HepG2 (cell line): ENCODE data around the gene IGF2BP3. TPM values are rescaled to one million over a fixed set of nuclear protein-coding genes. Genes with fewer than 3 reads are reported as not detected.

Source experiments
- ATAD3A ChIP-seq: sonication (generic); formaldehyde crosslinking; IDR thresholded peaks from 2 replicates; pipeline ENCODE4 v1.4.0; 2020; ENCODE audit warnings: missing genetic modification reagents
- CCAR2 ChIP-seq: fragments of 200-400 bp; formaldehyde crosslinking; optimal IDR thresholded peaks from 2 replicates; pipeline ENCODE3; 2018; ENCODE audit warnings: low read depth, mild to moderate bottlenecking, low read length, moderate library complexity
- EP300 ChIP-seq, 3 experiments: sonication (generic) in 1 of 3; formaldehyde crosslinking in 1 of 3; IDR thresholded peaks; 2 replicates each; pipeline versions ENCODE4 v1.5.1 to v1.6.1; 2011 to 2020; ENCODE audit warnings: low read depth in 2 of 3, low read length in 2 of 3, borderline replicate concordance in 1 of 3, improper control_type of control experiment in 1 of 3, mild to moderate bottlenecking in 1 of 3, missing genetic modification reagents in 1 of 3, moderate library complexity in 1 of 3
- JUNB ChIP-seq: sonication (generic); formaldehyde crosslinking; IDR thresholded peaks from 2 replicates; pipeline ENCODE4 v1.8.0; 2022; ENCODE audit warnings: missing genetic modification reagents, mild to moderate bottlenecking, borderline replicate concordance
- PCBP2 ChIP-seq: fragments of 200-400 bp; formaldehyde crosslinking; optimal IDR thresholded peaks from 2 replicates; pipeline ENCODE3; 2018; ENCODE audit warnings: low read length, low read depth; ENCODE audit not compliant: poor library complexity, severe bottlenecking
- SMYD3 ChIP-seq: sonication (generic); formaldehyde crosslinking; IDR thresholded peaks from 2 replicates; pipeline ENCODE4 v1.8.1; 2023; ENCODE audit warnings: mild to moderate bottlenecking, missing genetic modification reagents
- TAF1 ChIP-seq: sonication (generic); formaldehyde crosslinking; IDR thresholded peaks from 2 replicates; pipeline ENCODE4 v1.4.0; 2020; ENCODE audit warnings: missing genetic modification reagents
- TP53 ChIP-seq: sonication (generic); formaldehyde crosslinking; conservative IDR thresholded peaks from 2 replicates; pipeline ENCODE4 v1.4.0; 2020; ENCODE audit warnings: missing genetic modification reagents
- ZIK1 ChIP-seq: sonication (generic); formaldehyde crosslinking; IDR thresholded peaks from 2 replicates; pipeline ENCODE4 v1.5.0; 2020; ENCODE audit warnings: mild to moderate bottlenecking, low read depth, missing genetic modification reagents, borderline replicate concordance
- ZNF30 ChIP-seq: sonication (generic); formaldehyde crosslinking; IDR thresholded peaks from 2 replicates; pipeline ENCODE4 v1.5.0; 2020; ENCODE audit warnings: mild to moderate bottlenecking, missing genetic modification reagents
- ZNF713 ChIP-seq: sonication (generic); formaldehyde crosslinking; IDR thresholded peaks from 2 replicates; pipeline ENCODE4 v1.4.0; 2020; ENCODE audit warnings: mild to moderate bottlenecking, missing genetic modification reagents
- ZNF746 ChIP-seq: sonication (generic); formaldehyde crosslinking; IDR thresholded peaks from 2 replicates; pipeline ENCODE4 v1.8.0; 2022; ENCODE audit warnings: mild to moderate bottlenecking, missing genetic modification reagents
- ZNF749 ChIP-seq: sonication (generic); formaldehyde crosslinking; IDR thresholded peaks from 2 replicates; pipeline ENCODE4 v1.8.0; 2022; ENCODE audit warnings: mild to moderate bottlenecking, missing genetic modification reagents, moderate library complexity, borderline replicate concordance
- polyA plus RNA-seq, 8 experiments: library from polyadenylated mRNA; depleted of rRNA in 3 of 8; stranded (reverse) in 7 of 8; unstranded in 1 of 8; fragments of >200 nt; fragmentation: Illumina TruSeq in 4 of 8; extraction: Trizol in 4 of 8; gene quantifications; 2 replicates each; pipeline versions ENCODE4 v1.2.1 to v1.2.3, GENCODE V29; 2011 to 2016; ENCODE audit warnings: low read depth in 4 of 8, missing spikeins in 1 of 8, mixed read lengths in 1 of 8; ENCODE audit not compliant: insufficient read depth in 1 of 8
- total RNA-seq, 5 experiments: library from RNA; depleted of rRNA; stranded (reverse); fragments of >200 nt; fragmentation: Illumina TruSeq; extraction: Trizol; gene quantifications; 2 replicates each; pipeline ENCODE4 v1.2.3, GENCODE V29; 2016; ENCODE audit warnings: low read depth in 1 of 5
- TF ChIP-seq, protein P1 (sequence below): sonication (generic); formaldehyde crosslinking; IDR thresholded peaks from 2 replicates; pipeline ENCODE4 v1.4.0; 2020; ENCODE audit warnings: mild to moderate bottlenecking, missing genetic modification reagents
- TF ChIP-seq, protein P2 (sequence below): IDR thresholded peaks from 2 replicates; pipeline ENCODE4 v1.6.1; 2016; ENCODE audit warnings: mild to moderate bottlenecking
- TF ChIP-seq, protein P3 (sequence below): sonication (generic); formaldehyde crosslinking; IDR thresholded peaks from 2 replicates; pipeline ENCODE4 v1.4.0; 2020; ENCODE audit warnings: missing genetic modification reagents
- TF ChIP-seq, protein P4 (sequence below): fragments of 450-650 bp; IDR thresholded peaks from 2 replicates; pipeline ENCODE4 v1.6.1; 2016

Gene IGF2BP3
- total and polyA plus RNA-seq, 2 of the 13 experiments (the other 11 are each of a cell fraction or from before 2014, with no cell fraction given), result 37.7 to 39.5 TPM

DNA sequence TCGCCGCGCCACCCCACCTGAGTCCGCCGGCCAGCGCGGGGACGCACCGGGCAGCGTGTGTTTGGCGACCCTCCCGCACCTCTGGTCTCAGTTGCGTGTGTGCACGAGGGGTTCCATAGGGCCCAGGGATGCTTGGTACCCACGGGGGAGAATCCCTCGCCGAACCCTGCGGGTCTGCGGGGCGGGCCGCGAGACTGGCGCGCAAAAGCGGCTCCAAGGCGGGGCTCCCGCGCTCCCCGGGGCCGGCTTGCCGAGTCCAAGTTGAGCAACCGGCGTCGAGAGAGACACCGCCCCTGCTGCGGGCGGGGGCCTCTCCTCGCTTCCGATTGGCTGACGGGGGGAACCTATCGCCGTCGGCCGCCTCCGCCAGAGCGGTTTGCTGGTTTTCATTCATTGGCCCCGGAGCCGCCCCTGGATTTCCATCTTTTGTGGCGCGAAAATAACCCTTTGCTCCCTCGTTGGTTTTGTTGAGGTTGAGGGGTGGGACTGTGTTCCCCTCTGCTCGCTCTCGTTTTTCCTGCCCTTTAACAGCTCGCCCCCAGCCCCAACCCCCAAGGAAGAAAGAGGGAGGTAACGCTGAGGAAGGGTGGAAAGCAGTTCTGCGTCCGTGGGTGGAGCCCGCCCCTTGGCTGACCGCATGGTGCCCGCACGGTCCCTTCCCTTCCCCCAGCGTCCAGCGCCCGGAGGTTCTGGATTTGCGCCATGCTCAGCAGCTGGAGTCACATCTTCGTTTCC, 4.0 kb upstream of the IGF2BP3 start (continued):
- TF ChIP-seq, protein P1, sequence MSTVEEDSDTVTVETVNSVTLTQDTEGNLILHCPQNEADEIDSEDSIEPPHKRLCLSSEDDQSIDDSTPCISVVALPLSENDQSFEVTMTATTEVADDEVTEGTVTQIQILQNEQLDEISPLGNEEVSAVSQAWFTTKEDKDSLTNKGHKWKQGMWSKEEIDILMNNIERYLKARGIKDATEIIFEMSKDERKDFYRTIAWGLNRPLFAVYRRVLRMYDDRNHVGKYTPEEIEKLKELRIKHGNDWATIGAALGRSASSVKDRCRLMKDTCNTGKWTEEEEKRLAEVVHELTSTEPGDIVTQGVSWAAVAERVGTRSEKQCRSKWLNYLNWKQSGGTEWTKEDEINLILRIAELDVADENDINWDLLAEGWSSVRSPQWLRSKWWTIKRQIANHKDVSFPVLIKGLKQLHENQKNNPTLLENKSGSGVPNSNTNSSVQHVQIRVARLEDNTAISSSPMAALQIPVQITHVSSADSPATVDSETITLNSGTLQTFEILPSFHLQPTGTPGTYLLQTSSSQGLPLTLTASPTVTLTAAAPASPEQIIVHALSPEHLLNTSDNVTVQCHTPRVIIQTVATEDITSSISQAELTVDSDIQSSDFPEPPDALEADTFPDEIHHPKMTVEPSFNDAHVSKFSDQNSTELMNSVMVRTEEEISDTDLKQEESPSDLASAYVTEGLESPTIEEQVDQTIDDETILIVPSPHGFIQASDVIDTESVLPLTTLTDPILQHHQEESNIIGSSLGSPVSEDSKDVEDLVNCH (CRISPR knock-in tag), result no peak
- TF ChIP-seq EP300 (IDR thresholded peaks at IDR 0.05; ENCODE audit: low read depth in 2 of 2, low read length in 2 of 2) (0 out of 4 replicates have a peak, but pooled peaks of 1 of the 2 experiments have one; percentile 5), EP300 (CRISPR knock-in tag; IDR thresholded peaks at IDR 0.05; ENCODE audit: borderline replicate concordance) (peak; percentile 24; the same call in 1 of the 2 replicates), ZNF749 (CRISPR knock-in tag) (no peak; the same call in 1 of the 2 replicates), JUNB (CRISPR knock-in tag) (peak; percentile 70; the same call in 1 of the 2 replicates), ZIK1 (CRISPR knock-in tag) (peak; percentile 58; the same call in 1 of the 2 replicates), ZNF746 (CRISPR knock-in tag) (peak; percentile 84; the same call in 1 of the 2 replicates), ZNF30 (CRISPR knock-in tag) (no peak), PCBP2 (no peak), TAF1 (peak; percentile 69), SMYD3 (CRISPR knock-in tag) (peak; percentile 75), CCAR2 (no peak), ATAD3A (CRISPR knock-in tag) (no peak), TP53 (CRISPR knock-in tag) (0 out of 2 replicates have a peak, but pooled peaks have one; percentile 44), ZNF713 (CRISPR knock-in tag) (no peak)
- TF ChIP-seq, protein P2, sequence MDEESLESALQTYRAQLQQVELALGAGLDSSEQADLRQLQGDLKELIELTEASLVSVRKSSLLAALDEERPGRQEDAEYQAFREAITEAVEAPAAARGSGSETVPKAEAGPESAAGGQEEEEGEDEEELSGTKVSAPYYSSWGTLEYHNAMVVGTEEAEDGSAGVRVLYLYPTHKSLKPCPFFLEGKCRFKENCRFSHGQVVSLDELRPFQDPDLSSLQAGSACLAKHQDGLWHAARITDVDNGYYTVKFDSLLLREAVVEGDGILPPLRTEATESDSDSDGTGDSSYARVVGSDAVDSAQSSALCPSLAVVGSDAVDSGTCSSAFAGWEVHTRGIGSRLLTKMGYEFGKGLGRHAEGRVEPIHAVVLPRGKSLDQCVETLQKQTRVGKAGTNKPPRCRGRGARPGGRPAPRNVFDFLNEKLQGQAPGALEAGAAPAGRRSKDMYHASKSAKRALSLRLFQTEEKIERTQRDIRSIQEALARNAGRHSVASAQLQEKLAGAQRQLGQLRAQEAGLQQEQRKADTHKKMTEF, result peak; percentile 83; the same call in 1 of the 2 replicates
- TF ChIP-seq, protein P3, sequence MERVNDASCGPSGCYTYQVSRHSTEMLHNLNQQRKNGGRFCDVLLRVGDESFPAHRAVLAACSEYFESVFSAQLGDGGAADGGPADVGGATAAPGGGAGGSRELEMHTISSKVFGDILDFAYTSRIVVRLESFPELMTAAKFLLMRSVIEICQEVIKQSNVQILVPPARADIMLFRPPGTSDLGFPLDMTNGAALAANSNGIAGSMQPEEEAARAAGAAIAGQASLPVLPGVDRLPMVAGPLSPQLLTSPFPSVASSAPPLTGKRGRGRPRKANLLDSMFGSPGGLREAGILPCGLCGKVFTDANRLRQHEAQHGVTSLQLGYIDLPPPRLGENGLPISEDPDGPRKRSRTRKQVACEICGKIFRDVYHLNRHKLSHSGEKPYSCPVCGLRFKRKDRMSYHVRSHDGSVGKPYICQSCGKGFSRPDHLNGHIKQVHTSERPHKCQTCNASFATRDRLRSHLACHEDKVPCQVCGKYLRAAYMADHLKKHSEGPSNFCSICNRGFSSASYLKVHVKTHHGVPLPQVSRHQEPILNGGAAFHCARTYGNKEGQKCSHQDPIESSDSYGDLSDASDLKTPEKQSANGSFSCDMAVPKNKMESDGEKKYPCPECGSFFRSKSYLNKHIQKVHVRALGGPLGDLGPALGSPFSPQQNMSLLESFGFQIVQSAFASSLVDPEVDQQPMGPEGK (CRISPR knock-in tag), result peak; percentile 92
- TF ChIP-seq, protein P4, sequence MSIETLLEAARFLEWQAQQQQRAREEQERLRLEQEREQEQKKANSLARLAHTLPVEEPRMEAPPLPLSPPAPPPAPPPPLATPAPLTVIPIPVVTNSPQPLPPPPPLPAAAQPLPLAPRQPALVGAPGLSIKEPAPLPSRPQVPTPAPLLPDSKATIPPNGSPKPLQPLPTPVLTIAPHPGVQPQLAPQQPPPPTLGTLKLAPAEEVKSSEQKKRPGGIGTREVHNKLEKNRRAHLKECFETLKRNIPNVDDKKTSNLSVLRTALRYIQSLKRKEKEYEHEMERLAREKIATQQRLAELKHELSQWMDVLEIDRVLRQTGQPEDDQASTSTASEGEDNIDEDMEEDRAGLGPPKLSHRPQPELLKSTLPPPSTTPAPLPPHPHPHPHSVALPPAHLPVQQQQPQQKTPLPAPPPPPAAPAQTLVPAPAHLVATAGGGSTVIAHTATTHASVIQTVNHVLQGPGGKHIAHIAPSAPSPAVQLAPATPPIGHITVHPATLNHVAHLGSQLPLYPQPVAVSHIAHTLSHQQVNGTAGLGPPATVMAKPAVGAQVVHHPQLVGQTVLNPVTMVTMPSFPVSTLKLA, result peak; percentile 81
